ENCODE measurements around the gene OR8D2.

GRCh38 chr11:124346311-124346955 lies 26.4 kb upstream of the OR8D2 start:
- TF ChIP-seq CTCF (IDR thresholded peaks at IDR 0.05) = no peak
- no peak for TF ChIP-seq POLR2AphosphoS5 (IDR thresholded peaks at IDR 0.05; ENCODE audit: insufficient read depth in 1 of 2, low read depth in 1 of 2)

Data from vagina (tissue), 2 donors.